A673 (cell line): Measurements from ENCODE around the gene PAM16. TPM values are rescaled to one million over a fixed set of nuclear protein-coding genes. Genes with fewer than 3 reads are reported as not detected.

ENCODE experiments used
- BruUV-seq: library from RNA; stranded (reverse); fragments of 400-500 nt; replicated peaks from 2 replicates; lab custom pipeline; 2021; lab: Mats Ljungman, UMichigan
- CTCF ChIA-PET: fragments of 300-600 bp; sonication (Branson Sonifier 250); formaldehyde crosslinking; loops from one replicate; lab custom pipeline; 2022; ENCODE audit warnings: antibody characterized with exemption; lab: Charles Lee
- POLR2A ChIA-PET: fragments of 300-600 bp; sonication (Branson Sonifier 250); formaldehyde crosslinking; loops from one replicate; lab custom pipeline; 2022; ENCODE audit warnings: antibody characterized with exemption; ENCODE audit not compliant: low non-redundant PET; lab: Charles Lee
- DNase-seq: peaks from one replicate; pipeline ENCODE4 v3.0.0-alpha.2; 2015; ENCODE audit warnings: low spot score
- H3K27ac ChIP-seq: fragments of 200-600 bp; sonication (generic); 2 replicates; pipeline ENCODE4 v1.5.1; 2016; ENCODE audit warnings: mixed run types, low read depth, mild to moderate bottlenecking, mixed read lengths, antibody characterized with exemption, low read length; ENCODE audit not compliant: poor library complexity, severe bottlenecking
- H3K27me3 ChIP-seq: fragments of 200-600 bp; sonication (generic); replicated peaks from 2 replicates; pipeline ENCODE4 v1.6.1; 2017; ENCODE audit warnings: mixed run types, low read depth, mild to moderate bottlenecking, mixed read lengths, antibody characterized with exemption, low read length; ENCODE audit not compliant: insufficient read depth, poor library complexity
- H3K36me3 ChIP-seq: fragments of 200-600 bp; sonication (generic); 2 replicates; pipeline ENCODE4 v1.6.1; 2016; ENCODE audit warnings: mixed run types, mild to moderate bottlenecking, mixed read lengths, antibody characterized with exemption, low read length; ENCODE audit not compliant: insufficient read depth, poor library complexity, severe bottlenecking
- H3K4me1 ChIP-seq: fragments of 200-600 bp; sonication (generic); 2 replicates; pipeline ENCODE4 v1.6.1; 2017; ENCODE audit warnings: mixed run types, mild to moderate bottlenecking, mixed read lengths, antibody characterized with exemption, low read length; ENCODE audit not compliant: insufficient read depth, poor library complexity, severe bottlenecking
- H3K4me3 ChIP-seq: fragments of 200-600 bp; sonication (generic); 2 replicates; pipeline ENCODE4 v1.5.1; 2016; ENCODE audit warnings: low read depth, mixed run types, mild to moderate bottlenecking, mixed read lengths, low read length; ENCODE audit not compliant: poor library complexity, severe bottlenecking
- H3K9me3 ChIP-seq: fragments of 200-600 bp; sonication (generic); 2 replicates; pipeline ENCODE4 v1.6.1; 2016; ENCODE audit warnings: mixed run types, low read depth, mild to moderate bottlenecking, mixed read lengths, antibody characterized with exemption, low read length; ENCODE audit not compliant: poor library complexity, severe bottlenecking
- CTCF ChIP-seq: fragments of 300-800, 200-600 bp; sonication (generic); conservative IDR thresholded peaks from 2 replicates; pipeline ENCODE4 v1.5.1; 2017; ENCODE audit warnings: low read depth, mild to moderate bottlenecking, antibody characterized with exemption, low read length, moderate library complexity, mixed read lengths
- EZH2 ChIP-seq: fragments of 200-600 bp; sonication (generic); IDR thresholded peaks from 2 replicates; pipeline ENCODE4 v1.6.1; 2017; ENCODE audit warnings: borderline replicate concordance, low read depth, mild to moderate bottlenecking, mixed read lengths, antibody characterized with exemption, low read length; ENCODE audit not compliant: poor library complexity, severe bottlenecking
- intact Hi-C: fragments of 100-400 bp; cut with micrococcal nuclease; formaldehyde crosslinking; loops from one replicate; pipeline ENCODE4 v1.10.0; 2022; ENCODE audit not compliant: unreplicated experiment
- total RNA-seq: library from RNA; stranded (reverse); gene quantifications from 2 replicates; pipeline ENCODE4 v1.2.3, GENCODE V29; 2021

PAM16 gene
- total RNA-seq, 1 experiment from 2014 or later: 90.3 TPM

GRCh38 chr16:4342866-4343744, 8.0 kb downstream of the PAM16 start:
- DNase-seq: no peak
- POLR2A ChIA-PET: interaction anchor here (0.7 kb wide), 1 partner anchor 32 kb away, joined by 3 read pairs; no protein-coding TSS in a partner anchor
- TF ChIP-seq EZH2 (no peak), CTCF (no peak)
- Histone ChIP-seq H3K27me3 (no peaks in the 10 kb centered on the region), H3K27ac (no peak overlapping the region), H3K4me3 (no peak overlapping the region), H3K36me3 (peaks cover 26% of the 10 kb centered on the region), H3K4me1 (peaks cover 23% of the 10 kb centered on the region), H3K9me3 (no peaks in the 10 kb centered on the region)
- intact Hi-C loops: no loop called here
- CTCF ChIA-PET: no interaction called here
- BruUV-seq: no TSS peak

- POLR2A ChIA-PET: no interaction called here
- H3K9me3 ChIP-seq: no peaks in the 10 kb centered on the region
- TF ChIP-seq EZH2: no peak
- TF ChIP-seq CTCF: no peak
- H3K27me3 ChIP-seq: no peaks in the 10 kb centered on the region
- intact Hi-C loops: no loop called here
- DNase-seq: no peak
- H3K4me1 ChIP-seq: peaks cover 23% of the 10 kb centered on the region
- BruUV-seq: no TSS peak
- CTCF ChIA-PET: interaction anchor here (0.5 to 1.4 kb wide), 3 partner anchors 57 to 215 kb away, joined by 3 to 8 read pairs (median 6); no protein-coding TSS in a partner anchor
- H3K36me3 ChIP-seq: peaks cover 30% of the 10 kb centered on the region
- H3K4me3 ChIP-seq: no peak overlapping the region
- H3K27ac ChIP-seq: peak overlapping the region; percentile 45
Observed at GRCh38 chr16:4341250-4341649, 9.9 kb downstream of the PAM16 start.

- H3K4me3 ChIP-seq: no peak overlapping the region
- H3K27ac ChIP-seq: peak overlapping the region; percentile 45
- peaks cover 30% of the 10 kb centered on the region for H3K36me3 ChIP-seq
- intact Hi-C loops: no loop called here
- no peaks in the 10 kb centered on the region for H3K27me3 ChIP-seq
- POLR2A ChIA-PET: interaction anchor here (0.6 kb wide), 1 partner anchor 242 kb away, joined by 10 read pairs; no protein-coding TSS in a partner anchor
- CTCF ChIA-PET: interaction anchor here (0.8 to 1.4 kb wide), 3 partner anchors 11 to 62 kb away, joined by 3 to 15 read pairs (median 6); partner anchors contain the start of gene PAM16
- H3K9me3 ChIP-seq: no peaks in the 10 kb centered on the region
- TF ChIP-seq EZH2 (no peak), CTCF (no peak)
- no peak for DNase-seq
- peaks cover 23% of the 10 kb centered on the region for H3K4me1 ChIP-seq
- no TSS peak for BruUV-seq
Observed at GRCh38 chr16:4340443-4340842, 10.7 kb downstream of the PAM16 start.
